Central memory CD8-positive, alpha-beta T cell (primary cell): ENCODE results near the gene PPP1R8.
A peak's percentile ranks its signal among the peaks of the same experiment; 100 is the strongest.
"Not testable (repeated sequence)": the region's sequence is repeated elsewhere in the genome, so short reads cannot be mapped to it uniquely, and the experiment has no call there.

ENCODE experiments used
- ATAC-seq: fragments of 150-1000 bp; cut with Tn5 transposase; replicated peaks from 2 replicates; pipeline ENCODE4 v1.10.0; 2022; ENCODE audit warnings: mild to moderate bottlenecking, moderate FRiP score, moderate number of reproducible peaks; ENCODE audit not compliant: poor library complexity, severe bottlenecking; ENCODE audit errors: extremely low read depth
- DNase-seq, 2 donors: peaks; one replicate each; pipeline ENCODE4 v3.0.0; 2021; ENCODE audit warnings: low spot score in 2 of 2
- H3K27ac Mint-ChIP-seq: one replicate; pipeline ENCODE4 v1.8.0; 2022; ENCODE audit warnings: low read depth, mild to moderate bottlenecking, moderate library complexity, mixed read lengths
- H3K27me3 Mint-ChIP-seq: one replicate; pipeline ENCODE4 v1.8.0; 2022; ENCODE audit warnings: mixed read lengths
- H3K36me3 Mint-ChIP-seq: one replicate; pipeline ENCODE4 v1.8.0; 2022; ENCODE audit warnings: mild to moderate bottlenecking, moderate library complexity, mixed read lengths; ENCODE audit not compliant: insufficient read depth
- H3K4me1 Mint-ChIP-seq: one replicate; pipeline ENCODE4 v1.8.0; 2022; ENCODE audit warnings: mixed read lengths
- H3K4me3 Mint-ChIP-seq: one replicate; pipeline ENCODE4 v1.8.0; 2022; ENCODE audit warnings: mild to moderate bottlenecking, moderate library complexity, mixed read lengths
- H3K9me3 Mint-ChIP-seq: one replicate; pipeline ENCODE4 v1.8.0; 2022; ENCODE audit warnings: mixed read lengths

PPP1R8 gene

DNA sequence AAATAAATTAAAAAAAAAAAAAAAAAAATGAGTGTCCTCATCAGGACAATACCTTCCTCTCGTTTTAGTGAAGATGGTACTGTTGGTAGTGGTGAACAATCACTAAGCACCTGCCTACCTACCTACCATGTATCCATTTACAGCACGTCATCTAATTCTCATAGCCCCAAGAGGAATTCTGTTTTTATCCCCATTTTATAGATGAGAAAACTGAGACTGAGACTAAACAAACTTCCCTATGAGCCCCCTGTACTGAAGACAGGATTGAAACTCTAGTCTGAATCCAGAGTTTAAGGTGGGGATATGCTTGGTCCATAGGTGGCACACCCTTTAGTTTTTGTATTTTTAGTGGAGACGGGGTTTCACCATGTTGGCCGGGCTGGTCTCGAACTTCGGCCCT lies 24.5 kb downstream of the PPP1R8 start:
- Mint-ChIP-seq H3K9me3 (no peaks in the 10 kb centered on the region), H3K27ac (no peak overlapping the region), H3K27me3 (no peaks in the 10 kb centered on the region), H3K4me3 (no peak overlapping the region), H3K4me1 (peaks cover 14% of the 10 kb centered on the region), H3K36me3 (peaks cover 12% of the 10 kb centered on the region)
- DNase-seq = no peak
- no peak for ATAC-seq

- Mint-ChIP-seq H3K4me3 (no peak overlapping the region), H3K27me3 (no peaks in the 10 kb centered on the region), H3K9me3 (no peaks in the 10 kb centered on the region), H3K36me3 (peaks cover 3% of the 10 kb centered on the region), H3K27ac (no peak overlapping the region), H3K4me1 (peaks cover 14% of the 10 kb centered on the region)
- no peak for ATAC-seq
- no peak for DNase-seq
Measured at GRCh38 chr1:27856561-27857343, 26.2 kb downstream of the PPP1R8 start.

- not testable (repeated sequence) for H3K4me3 Mint-ChIP-seq, H3K27me3 Mint-ChIP-seq, ATAC-seq, H3K27ac Mint-ChIP-seq, H3K9me3 Mint-ChIP-seq, DNase-seq, H3K36me3 Mint-ChIP-seq
- peaks cover 14% of the 10 kb centered on the region for H3K4me1 Mint-ChIP-seq
Measured at GRCh38 chr1:27857552-27857951, 27.0 kb downstream of the PPP1R8 start.

GRCh38 chr1:27858072-27858948 lies 27.7 kb downstream of the PPP1R8 start:
- peaks cover 1% of the 10 kb centered on the region for H3K36me3 Mint-ChIP-seq
- no peaks in the 10 kb centered on the region for H3K9me3 Mint-ChIP-seq
- H3K27me3 Mint-ChIP-seq = no peaks in the 10 kb centered on the region
- peak; percentile 76 to 81 for DNase-seq
- peak; percentile 93 for ATAC-seq
- H3K4me1 Mint-ChIP-seq = peaks cover 21% of the 10 kb centered on the region
- no peak overlapping the region for H3K27ac Mint-ChIP-seq
- H3K4me3 Mint-ChIP-seq = peak overlapping the region; percentile 15

GRCh38 chr1:27858949-27859576 lies 28.5 kb downstream of the PPP1R8 start:
- Mint-ChIP-seq H3K4me1 (peaks cover 24% of the 10 kb centered on the region), H3K36me3 (peaks cover 1% of the 10 kb centered on the region), H3K9me3 (no peaks in the 10 kb centered on the region), H3K27ac (peak overlapping the region; percentile 62), H3K27me3 (no peaks in the 10 kb centered on the region), H3K4me3 (no peak overlapping the region)
- DNase-seq (no peak), ATAC-seq (no peak)

GRCh38 chr1:27861436-27861835 lies 30.9 kb downstream of the PPP1R8 start:
- DNase-seq (no peak), ATAC-seq (no peak)
- peaks cover 1% of the 10 kb centered on the region for H3K36me3 Mint-ChIP-seq
- no peaks in the 10 kb centered on the region for H3K27me3 Mint-ChIP-seq
- H3K4me3 Mint-ChIP-seq = no peak overlapping the region
- peaks cover 32% of the 10 kb centered on the region for H3K4me1 Mint-ChIP-seq
- no peaks in the 10 kb centered on the region for H3K9me3 Mint-ChIP-seq
- H3K27ac Mint-ChIP-seq = no peak overlapping the region

GRCh38 chr1:27862004-27862403 lies 31.4 kb downstream of the PPP1R8 start:
- H3K4me1 Mint-ChIP-seq = peaks cover 34% of the 10 kb centered on the region
- ATAC-seq = no peak
- no peak overlapping the region for H3K27ac Mint-ChIP-seq
- no peak overlapping the region for H3K4me3 Mint-ChIP-seq
- no peak for DNase-seq
- H3K36me3 Mint-ChIP-seq = peaks cover 1% of the 10 kb centered on the region
- no peaks in the 10 kb centered on the region for H3K27me3 Mint-ChIP-seq
- H3K9me3 Mint-ChIP-seq = no peaks in the 10 kb centered on the region

DNA sequence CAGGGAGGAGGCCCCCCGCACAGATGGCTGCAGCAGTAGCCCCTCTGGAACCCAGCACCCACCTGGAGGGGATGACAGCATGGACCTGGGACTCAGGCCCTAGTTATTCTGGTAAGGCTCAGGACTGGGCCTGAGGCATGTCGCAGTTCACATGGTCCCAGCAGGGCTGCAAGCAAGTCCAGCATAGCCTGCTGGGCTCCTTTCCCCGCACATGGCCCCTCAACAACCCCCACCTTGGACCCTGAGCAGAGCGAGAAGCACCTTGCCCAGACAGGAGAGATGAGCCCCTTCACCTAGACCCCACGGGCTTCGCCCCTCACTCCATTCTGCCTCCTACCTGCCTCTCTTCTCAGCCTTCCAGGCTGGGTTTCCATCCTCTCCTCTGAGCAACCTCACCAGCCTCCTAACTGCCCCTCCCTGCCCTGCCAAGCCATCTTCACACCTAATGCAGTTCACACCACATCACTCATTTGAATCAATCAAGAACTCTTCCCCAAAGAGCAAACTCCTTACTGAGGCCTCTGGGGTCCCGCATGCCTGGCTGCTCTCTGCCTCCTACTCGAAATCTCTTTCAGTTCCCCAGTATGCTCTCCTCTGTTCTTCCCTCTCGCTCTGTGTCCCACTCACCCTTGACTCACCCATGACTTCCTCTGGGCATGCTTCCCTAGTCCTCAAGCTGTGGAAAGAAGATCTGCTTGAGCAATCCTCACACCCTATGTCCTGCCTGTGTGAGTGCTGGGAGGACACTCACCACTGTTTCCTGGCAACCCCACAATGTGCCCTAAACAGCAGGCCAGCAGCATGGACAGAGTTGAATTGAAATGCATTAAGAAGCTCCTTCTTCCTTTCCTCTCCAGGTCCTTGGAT lies 32.3 kb downstream of the PPP1R8 start:
- Mint-ChIP-seq H3K4me1 (peaks cover 36% of the 10 kb centered on the region), H3K27ac (peak overlapping the region; percentile 67), H3K9me3 (no peaks in the 10 kb centered on the region), H3K27me3 (no peaks in the 10 kb centered on the region), H3K4me3 (no peak overlapping the region), H3K36me3 (peaks cover 3% of the 10 kb centered on the region)
- DNase-seq = no peak
- ATAC-seq = peak; percentile 40

DNA sequence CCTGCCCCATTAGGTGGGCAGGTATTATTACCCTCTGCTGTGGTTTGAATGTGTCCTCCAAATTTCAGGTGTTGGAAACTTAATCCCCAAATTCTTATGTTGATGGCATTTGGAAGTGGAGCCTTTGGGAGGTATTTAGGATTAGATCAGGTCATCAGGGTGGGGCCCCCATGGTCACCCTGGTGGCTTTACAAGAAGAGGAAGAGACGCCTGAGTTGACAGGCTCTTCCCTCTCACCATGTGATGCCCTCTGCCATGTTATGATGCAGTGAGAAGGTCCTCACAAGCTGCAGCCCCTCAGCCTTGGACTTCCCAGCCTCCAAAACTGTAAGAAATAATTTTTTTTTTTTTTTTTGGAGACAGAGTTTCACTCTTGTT lies 32.9 kb downstream of the PPP1R8 start:
- DNase-seq = no peak
- Mint-ChIP-seq H3K27me3 (no peaks in the 10 kb centered on the region), H3K27ac (peak overlapping the region; percentile 67), H3K9me3 (no peaks in the 10 kb centered on the region), H3K36me3 (peaks cover 3% of the 10 kb centered on the region), H3K4me3 (no peak overlapping the region), H3K4me1 (peaks cover 31% of the 10 kb centered on the region)
- ATAC-seq = no peak

- DNase-seq (no peak), ATAC-seq (no peak)
- no peaks in the 10 kb centered on the region for H3K27me3 Mint-ChIP-seq
- no peaks in the 10 kb centered on the region for H3K9me3 Mint-ChIP-seq
- peaks cover 33% of the 10 kb centered on the region for H3K4me1 Mint-ChIP-seq
- H3K36me3 Mint-ChIP-seq = peaks cover 7% of the 10 kb centered on the region
- no peak overlapping the region for H3K4me3 Mint-ChIP-seq
- H3K27ac Mint-ChIP-seq = peak overlapping the region; percentile 49
Measured at GRCh38 chr1:27864264-27864895, 33.8 kb downstream of the PPP1R8 start.

DNA sequence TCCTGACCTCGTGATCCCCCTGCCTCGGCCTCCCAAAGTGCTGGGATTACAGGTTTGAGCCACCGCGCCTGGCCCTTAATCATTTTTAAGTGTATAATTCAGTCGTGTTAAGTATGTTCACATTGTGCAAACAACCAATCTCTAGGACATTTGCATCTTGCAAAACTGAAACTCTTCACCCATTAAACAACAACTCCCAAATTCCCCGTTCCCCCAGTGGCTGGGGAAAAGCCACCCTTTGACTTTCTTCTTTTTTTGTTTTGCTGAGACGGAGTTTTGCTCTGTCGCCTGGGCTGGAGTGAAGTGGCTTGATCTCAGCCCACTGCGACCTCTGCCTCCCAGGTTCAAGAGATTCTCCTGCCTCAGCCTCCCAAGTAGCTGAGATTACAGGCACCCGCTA lies 35.2 kb downstream of the PPP1R8 start:
- DNase-seq (no peak), ATAC-seq (no peak)
- Mint-ChIP-seq H3K27ac (peak overlapping the region; percentile 38), H3K36me3 (peaks cover 6% of the 10 kb centered on the region), H3K27me3 (no peaks in the 10 kb centered on the region), H3K4me1 (peaks cover 38% of the 10 kb centered on the region), H3K9me3 (no peaks in the 10 kb centered on the region), H3K4me3 (no peak overlapping the region)

DNA sequence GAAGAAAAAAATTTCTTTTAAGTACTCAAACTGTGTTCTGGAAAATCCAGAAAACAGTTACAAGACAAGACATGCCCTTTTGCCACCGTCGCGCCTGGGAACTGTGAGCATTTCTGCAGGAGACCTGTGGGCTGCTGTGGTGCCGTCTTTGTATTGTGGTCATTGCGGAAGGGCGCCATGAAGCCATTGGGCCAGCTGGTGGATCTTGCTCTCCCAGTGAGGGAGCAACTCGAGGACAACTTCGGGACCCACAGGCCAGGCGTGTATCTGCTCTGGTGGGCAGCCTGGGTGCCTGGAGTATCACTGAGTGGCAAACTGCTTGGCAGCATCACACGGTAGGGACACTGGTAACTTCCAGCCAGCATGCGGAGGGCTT lies 38.0 kb downstream of the PPP1R8 start:
- Mint-ChIP-seq H3K4me1 (peaks cover 37% of the 10 kb centered on the region), H3K4me3 (peak overlapping the region; percentile 79), H3K9me3 (no peaks in the 10 kb centered on the region), H3K27ac (peak overlapping the region; percentile 87), H3K27me3 (no peaks in the 10 kb centered on the region), H3K36me3 (peaks cover 9% of the 10 kb centered on the region)
- ATAC-seq (no peak), DNase-seq (no peak)
